ENCODE results near the gene CCK.
"Not testable (repeated sequence)": the region's sequence is repeated elsewhere in the genome, so short reads cannot be mapped to it uniquely, and the experiment has no call there.

The CCK gene, protein sequence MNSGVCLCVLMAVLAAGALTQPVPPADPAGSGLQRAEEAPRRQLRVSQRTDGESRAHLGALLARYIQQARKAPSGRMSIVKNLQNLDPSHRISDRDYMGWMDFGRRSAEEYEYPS

DNA sequence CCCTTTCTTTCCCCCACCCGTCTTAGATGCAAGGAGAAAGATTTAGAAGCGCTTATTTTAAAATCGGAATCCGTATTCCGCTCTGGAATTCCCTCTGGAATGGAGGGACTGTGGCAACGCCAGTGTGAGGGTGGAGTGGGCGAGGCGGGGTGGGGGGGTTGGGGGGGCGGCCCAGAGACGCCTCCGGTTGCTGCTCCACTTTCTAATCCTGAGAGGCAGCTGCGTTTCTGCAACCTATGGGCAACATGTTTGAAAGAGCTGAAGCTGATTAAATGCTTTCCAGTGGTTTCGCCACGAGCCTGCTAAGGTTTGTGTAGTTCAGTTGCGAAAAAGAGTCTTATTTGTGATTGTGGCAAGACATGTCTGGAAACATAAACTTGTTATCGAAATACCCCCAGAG lies at the start of gene CCK:
Gene CCK, minus strand, starts transcription at position 101 of the 400 bp plus-strand sequence. CDS start 2,555 bp downstream, outside the sequence.
- DNase-seq (ENCODE audit: low read depth, low spot score): no peak

DNA sequence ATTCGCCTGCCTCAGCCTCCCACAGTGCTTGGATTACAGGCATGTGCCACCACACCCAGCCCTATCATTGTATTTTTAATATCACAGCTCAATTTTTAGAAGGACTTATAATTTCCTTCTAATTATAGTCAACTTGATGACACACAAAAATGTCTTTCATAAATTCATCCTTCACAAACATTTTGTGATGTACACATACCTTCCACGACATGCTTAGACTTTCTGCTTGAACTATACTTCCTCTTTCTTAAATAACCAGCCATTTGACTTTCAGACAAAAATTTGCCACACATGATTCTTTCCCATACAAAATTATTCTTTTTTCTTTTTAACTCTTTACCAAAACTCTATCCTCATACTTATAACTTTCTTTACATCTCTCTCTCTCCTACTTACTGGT lies 48.4 kb upstream of the CCK start:
- no peak for DNase-seq (ENCODE audit: low read depth, low spot score)

DNA sequence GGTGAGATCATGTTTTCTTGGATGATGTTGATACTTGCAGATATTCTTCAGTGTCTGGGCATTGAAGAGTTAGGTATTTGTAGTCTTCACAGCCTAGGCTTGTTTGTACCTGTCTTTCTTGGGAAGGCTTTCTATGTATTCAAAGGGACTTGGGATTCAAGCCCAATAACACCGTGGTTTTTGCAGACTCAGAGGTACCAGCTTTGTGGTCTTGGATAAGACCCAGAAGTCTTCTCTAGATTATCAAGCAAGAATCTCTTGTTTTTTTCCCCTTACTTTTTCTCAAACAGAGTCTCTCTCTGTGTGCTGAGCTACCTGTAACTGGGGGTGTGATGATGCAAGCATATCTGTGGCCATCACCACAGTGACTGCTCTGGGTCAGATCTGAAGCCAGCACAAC lies 42.7 kb upstream of the CCK start:
- DNase-seq (ENCODE audit: low read depth, low spot score): no peak

DNA sequence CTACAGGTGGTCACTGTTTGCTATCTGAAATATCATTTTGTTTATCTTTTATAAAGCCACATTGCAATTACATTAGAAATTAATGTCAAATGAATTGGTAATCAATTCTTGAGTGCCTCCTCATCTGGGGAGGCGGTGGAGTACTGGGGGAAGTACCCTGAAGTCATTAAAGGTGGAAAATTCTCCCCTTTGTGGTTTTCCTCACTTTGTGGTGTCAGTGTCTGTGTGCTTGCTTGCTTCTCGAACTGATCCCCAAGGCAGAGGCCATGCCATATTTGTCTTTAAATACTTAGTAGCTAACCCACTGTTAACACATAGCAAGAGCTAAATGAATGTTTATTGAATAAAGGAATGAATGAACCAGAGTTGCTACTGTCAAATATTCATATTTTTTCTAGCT lies 40.5 kb upstream of the CCK start:
- DNase-seq (ENCODE audit: low read depth, low spot score): no peak

DNA sequence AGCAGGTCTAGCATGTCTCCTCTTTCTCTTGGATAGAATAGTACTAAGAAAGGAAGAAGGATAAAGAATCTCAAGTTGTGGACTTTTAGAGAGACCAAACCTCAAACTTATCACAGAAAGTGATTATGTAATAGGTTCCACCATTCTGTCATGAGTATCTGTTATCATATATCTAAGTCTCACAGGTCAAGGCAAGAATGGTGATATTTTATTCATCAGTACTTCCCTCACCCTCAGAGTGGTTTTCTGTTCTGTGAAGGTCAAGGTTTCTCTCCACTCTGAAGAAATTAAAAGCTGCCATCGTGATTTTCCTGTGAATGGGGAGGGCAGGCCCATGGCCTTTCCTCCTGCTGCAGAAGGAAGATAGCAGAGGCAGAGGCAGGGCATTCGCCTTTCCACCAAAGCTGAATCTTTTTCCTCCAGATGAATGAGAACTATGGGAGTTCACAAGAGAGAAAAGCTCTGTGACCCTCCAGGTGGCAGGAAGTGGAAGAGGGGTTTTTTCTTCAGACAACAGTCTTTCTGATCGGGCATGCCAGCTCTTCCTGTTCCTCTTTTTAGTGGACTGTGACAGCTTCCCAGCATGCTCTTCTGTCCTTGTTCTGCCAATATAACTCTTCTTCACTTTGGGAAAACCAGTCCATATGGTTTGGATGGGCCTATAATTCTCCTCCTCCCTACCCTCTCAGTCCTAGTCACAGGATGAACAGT lies 37.1 kb upstream of the CCK start:
- DNase-seq (ENCODE audit: low read depth, low spot score): no peak

DNA sequence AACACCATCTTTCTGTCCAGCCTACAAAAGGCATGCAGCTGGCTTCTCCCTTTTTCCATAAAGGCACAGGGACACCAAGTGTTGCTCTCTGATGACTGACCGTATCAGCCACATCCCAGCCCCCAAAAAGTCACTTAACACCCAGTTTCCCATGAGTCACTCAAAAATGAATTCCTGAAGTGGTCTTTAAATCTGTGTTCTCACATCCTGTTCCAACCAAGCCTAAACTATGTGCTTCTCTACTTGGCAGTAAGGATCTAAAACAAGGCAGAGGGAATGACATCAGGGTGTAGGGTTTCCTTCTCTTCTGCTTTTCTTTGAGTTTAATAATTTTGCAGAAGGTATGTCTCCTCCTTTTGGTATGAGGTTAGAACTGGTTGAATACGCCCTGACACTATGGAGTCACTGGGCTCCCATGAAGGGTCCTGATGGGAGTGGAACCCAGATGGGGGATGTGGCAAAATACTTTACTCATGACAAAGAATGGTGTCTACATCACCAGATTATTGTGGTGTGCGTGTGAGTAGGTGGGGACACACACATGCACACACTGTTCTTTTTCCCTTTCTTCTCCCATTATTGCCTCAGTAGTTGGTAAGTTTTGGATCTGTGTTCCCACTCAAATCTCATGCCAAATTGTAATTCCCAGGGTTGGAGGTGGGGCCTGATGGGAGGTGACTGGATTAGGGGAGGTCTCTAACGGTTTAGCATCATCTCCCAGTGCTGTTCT lies 35.6 kb upstream of the CCK start:
- no peak for DNase-seq (ENCODE audit: low read depth, low spot score)

DNA sequence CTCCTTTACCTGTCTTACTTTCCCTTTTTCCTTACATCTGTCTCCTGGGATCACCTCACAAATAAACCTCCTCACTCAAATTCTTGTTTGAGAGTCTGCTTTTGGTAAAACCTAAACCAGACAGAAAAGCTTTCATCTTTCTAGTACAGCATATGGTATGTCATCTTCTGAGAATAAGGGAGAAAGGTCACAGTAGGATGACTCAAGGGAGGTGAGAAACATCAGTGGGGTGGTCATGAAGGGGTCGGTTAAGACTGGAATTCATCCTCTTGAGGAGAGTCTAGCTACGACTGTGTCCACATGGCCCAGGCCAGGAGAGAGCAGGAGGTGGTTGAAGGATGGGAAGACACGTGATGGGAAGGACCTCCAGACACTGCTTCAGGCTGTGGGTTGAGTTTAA lies 34.8 kb upstream of the CCK start:
- no peak for DNase-seq (ENCODE audit: low read depth, low spot score)

DNA sequence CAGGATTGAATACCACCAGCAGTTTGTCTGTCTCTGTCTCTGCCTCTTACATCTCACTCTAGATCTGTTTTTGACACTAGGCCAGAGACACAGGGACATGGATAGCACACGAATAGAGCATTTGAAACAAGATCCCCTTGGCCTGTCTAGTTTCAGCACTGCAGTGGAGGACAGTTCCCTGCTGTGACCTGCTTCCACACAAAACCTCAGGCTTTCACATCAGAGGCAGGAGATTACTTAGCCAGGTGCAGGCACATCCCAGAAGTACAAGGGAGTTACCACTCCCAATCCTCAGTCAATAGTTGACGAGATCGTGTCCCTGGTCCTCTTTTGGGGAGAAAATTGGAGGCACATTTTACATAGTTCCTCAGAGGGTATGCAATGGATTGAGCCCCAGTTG lies 34.0 kb upstream of the CCK start:
- peak; percentile 4 for DNase-seq (ENCODE audit: low read depth, low spot score)

DNA sequence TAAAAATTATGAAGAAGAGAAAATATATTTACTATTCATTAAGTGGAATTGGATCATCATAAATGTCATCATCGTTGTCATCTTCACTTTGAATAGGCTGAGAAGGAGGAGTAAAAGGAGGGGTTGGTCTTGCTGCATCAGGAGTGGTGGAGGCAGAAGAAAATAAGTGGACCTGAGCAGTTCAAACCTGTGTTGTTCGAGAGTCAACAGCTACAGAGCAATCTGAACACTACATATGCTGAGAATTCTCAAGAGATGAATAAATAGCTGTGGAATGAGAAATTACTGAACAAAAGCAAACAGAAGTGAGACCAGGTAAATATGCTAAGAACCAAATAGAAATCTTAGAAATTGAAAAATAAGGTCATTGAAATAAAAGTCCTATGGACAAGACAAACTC lies 32.3 kb upstream of the CCK start:
- DNase-seq (ENCODE audit: low read depth, low spot score): no peak

DNA sequence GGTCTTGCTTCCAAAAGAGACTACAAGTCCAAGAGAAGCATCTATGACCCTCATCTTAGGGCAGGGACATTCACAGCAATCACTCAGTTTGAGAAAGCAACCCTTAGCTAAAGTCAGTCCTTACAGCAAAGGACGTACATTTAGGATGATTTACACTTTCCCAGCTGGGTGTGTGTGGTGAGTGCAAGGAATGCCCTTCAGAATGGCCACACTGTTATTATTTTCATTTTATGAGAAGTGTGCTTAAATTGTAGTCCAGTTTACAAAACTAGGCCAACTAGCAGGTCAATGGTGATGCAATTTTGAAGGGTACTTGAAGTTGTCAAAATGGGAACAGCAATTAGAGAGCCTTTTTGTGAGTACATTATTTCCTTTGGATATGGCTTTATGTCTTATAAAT lies 26.0 kb upstream of the CCK start:
- DNase-seq (ENCODE audit: low read depth, low spot score): no peak

DNA sequence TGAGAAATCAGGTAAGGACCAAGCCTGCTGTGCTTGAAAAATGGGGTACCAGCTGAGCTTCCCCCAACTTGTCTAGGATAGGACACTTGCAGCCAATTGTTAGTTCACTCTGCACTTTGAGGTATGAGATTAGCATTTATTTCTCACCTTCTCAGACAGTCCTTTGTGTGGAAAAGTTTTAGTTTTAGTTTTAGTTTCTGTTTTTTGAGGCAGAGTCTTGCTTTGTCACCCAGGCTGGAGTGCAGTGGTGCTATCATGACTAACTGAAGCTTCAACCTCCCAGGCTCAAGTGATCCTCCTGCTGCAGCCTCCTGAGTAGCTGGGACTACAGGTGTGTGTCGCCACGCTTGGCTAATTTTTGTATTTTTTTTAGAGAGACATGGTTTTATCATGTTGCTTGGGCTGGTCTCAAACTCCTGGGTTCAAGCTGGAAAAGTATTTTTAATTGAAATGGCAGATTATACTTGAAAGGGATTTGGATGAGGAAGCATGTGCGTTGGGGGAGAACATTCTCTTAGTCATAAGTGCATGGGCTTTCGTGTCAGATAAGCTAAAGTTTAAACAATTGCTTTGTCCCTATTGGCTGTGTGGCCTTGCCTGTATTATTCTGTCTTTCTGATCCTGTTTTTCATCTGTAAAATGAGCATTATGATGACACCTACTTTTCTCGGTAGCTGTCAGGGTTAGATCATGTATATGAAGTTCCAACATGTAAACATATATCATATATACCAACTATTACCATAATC lies 25.2 kb upstream of the CCK start:
- DNase-seq (ENCODE audit: low read depth, low spot score): no peak

DNA sequence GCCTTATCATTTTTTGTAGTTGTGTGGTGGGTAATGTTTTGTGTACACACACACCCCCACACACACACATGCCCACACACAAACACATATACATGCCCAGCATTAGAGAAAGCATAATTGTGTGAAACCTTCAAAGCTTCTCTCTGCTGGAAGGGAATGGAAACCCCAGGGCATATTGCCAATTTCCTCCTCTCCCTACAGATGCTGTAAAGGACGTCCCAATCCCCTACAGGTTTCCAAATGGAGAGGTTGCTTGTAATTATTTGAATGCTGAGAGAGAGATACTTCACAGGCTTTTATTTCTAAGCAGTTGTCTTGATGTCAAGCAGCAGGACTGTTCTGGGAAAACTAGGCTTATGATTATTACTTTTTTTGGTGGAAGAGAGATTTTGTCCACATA lies 23.0 kb upstream of the CCK start:
- no peak for DNase-seq (ENCODE audit: low read depth, low spot score)

DNA sequence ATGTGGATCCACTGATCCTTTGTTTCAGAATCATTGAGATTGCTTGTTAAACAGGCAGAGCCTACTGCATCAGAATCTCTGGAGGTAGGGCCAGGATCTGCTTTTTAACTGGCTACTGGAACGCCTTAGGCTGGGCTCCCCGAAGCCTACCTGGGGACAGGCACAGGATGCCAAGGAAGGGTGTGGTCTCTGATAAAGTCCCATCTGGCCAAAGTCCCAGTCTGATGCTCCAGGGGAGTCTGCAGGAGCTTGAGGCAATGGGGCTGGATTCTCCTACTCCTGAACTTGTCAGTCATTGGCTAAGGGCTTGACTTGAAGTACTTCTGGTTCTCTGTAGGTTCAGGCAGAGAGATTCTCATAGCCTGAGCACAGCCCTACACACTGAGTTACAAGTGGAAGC lies 22.4 kb upstream of the CCK start:
- no peak for DNase-seq (ENCODE audit: low read depth, low spot score)

DNA sequence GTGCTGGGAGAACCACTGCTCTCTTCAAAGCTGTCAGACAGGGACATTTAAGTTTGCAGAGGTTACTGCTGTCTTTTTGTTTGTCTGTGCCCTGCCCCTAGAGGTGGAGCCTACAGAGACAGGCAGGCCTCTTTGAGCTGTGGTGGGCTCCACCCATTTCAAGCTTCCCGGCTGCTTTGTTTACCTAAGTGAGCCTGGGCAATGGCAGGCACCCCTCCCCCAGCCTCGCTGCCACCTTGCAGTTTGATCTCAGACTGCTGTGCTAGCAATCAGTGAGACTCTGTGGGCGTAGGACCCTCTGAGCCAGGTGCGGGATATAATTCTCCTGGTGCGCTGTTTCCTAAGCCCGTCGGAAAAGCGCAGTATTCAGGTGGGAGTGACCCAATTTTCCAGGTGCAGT lies 21.4 kb upstream of the CCK start:
- not testable (repeated sequence) for DNase-seq (ENCODE audit: low read depth, low spot score)

DNA sequence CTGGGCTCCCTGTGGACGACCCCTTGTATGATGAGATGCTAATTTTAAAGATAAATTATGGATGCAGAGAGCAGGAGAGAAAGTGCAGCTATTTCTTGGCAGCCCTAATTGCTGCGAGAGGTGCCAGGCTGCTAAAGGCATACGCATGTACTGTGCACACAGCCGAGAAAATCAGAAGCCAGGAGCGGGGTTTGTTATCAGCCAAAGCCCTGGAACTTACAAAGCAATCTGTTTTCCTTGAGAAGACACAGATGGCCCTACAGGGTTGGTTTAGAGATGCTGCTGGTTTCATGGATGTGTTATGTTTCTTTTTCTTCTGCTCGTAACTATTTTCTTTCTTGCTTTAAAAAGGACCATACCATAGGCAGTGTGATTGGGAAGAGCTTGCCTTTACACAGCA lies 11.7 kb upstream of the CCK start:
- DNase-seq (ENCODE audit: low read depth, low spot score): no peak

DNA sequence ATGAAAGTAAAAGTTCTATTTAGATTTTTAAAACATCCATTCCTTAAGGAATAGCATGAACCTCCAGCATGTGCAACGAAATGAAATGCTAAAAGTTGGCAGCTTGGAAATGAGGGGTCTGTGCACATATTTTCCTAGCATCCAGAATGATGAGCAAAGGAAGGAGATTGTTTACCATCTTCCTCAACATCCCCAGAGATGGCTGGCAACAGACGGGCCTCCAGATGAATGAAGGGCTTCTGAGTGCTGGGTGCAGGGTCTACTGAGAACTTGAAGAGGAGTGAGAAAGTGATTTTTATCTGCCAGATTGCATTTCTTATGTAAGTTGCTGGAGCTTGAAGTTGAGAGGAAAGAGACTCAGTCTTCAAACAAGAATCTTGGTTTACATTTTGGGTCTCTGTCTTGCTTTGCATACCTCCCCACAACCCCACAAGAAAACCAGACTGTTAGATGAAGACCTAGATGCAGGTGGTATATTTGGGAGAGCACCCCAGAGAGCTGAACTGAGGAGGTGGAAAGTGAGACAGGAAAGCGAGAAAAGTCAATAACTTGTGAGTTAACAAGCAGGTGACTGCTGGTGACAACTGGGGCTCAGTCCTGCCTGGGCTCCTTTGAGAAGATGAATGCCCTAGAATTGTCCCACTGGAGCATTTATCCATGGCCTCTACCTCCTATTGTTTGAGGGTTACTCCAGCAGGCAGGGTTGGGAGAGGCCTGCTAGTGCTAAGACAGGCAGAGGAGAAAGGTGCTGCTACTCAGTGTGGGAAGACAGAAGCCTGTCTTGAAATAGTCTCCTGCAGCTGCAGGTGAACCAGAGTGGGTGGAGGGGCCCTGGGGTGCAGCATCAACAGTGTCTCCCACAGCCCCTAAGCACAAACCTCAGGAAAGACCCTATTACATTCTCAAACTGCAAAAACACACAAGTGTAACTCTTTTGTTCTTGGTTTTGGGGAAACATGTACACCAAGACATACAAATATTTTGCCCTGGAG lies 10.5 kb upstream of the CCK start:
- DNase-seq (ENCODE audit: low read depth, low spot score): no peak

DNA sequence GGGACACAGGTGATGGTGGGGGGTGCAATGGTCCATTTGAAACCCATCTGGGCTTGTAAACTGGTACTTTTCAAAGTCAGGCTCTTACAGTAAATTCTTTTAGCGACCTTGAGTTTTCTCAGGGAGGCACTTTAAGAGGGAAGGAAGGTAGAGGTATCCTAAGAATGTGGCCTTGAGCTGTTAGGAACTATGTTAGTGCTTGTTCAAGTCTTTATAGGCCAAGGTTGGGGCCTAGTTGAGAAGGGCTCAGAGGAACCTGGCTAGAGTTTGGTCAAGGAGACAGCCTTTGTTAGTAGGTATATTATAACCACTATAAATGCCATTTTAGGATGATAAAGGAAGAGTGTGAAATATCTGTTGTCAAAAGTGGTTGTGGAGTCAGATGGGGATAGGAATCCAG lies 9.2 kb upstream of the CCK start:
- DNase-seq (ENCODE audit: low read depth, low spot score): no peak

DNA sequence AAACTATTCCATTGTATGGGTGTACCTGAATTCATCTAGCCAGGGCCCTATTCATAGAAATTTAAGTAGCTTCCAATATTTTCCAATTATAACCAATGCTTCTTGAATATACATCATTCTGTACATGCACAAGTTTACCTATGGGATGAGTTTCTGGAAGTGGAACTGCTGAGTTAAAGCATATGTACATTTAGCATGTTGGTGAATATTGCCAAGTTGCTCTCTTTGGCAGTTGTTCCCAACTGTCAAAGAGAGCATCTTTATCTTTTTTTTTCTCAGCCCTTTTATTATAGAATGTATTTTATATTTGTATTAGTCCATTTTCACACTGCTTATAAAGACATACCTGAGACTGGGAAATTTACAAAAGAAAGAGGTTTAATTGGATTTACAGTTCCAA lies 8.3 kb upstream of the CCK start:
- no peak for DNase-seq (ENCODE audit: low read depth, low spot score)

DNA sequence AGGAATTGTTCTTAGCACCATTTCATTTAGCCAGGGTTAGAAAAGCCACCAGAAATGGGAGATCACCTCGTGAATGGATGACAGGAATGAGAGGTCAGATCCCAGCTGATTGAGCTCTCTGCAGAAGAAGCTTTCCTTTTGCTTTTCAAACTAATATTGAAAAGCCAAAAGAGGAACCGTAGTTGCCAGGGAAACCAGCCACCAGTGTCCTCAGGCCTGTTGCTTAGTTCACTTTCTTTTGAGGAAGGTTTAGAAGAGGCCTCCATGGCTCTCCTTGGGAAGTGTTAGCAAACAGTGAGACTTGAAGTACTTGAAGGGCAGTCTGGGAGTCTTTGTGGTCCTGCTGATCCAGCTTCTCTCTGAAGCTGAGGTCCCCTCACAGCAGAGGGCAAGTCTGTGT lies 7.4 kb upstream of the CCK start:
- DNase-seq (ENCODE audit: low read depth, low spot score): no peak

DNA sequence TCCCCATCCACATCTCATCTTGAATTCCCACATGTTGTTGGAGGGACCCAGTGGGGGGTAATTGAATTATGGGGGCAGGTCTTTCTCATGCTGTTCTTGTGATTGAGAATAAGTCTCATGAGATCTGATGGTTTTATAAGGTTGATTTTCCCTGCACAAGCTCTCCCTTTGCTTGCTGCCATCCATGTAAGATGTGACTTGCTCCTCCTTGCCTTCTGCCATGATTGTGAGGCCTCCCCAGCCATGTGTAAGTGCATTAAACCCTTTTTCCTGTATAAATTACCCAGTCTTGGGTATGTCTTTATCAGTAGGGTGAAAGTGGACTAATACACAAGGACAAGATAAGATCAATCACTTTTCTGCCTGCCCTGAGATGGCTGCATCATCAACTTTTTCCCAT lies 5.8 kb upstream of the CCK start:
- DNase-seq (ENCODE audit: low read depth, low spot score): no peak

DNA sequence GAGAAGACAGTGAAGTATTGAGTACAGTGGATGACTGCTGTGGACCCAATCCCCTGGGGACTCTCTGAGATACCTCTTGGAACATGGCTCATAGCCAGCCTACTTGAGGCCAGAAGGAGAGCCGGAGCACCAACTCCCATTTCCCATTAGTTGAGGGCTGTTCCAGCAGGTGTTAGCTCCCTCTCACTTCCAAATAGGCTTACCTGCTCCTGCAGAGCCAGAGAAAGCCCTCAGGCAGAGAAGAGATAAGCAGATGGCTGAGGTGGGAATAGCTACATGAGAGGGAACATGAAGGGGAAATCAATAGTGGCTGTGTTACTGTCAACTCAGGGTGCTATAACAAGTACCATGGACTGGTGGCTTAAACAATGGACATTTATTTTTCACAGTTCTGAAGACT lies 4.6 kb upstream of the CCK start:
- DNase-seq (ENCODE audit: low read depth, low spot score): no peak
